HCT116 (cell line): ENCODE data around the gene CR1L. TPM values are rescaled to one million over a fixed set of nuclear protein-coding genes. Genes with fewer than 3 reads are reported as not detected.

Source experiments
- ATAC-seq: fragments of 200-7000 bp; cut with Tn5 transposase; 2 replicates; pipeline ENCODE4 v1.9.1; 2020; ENCODE audit warnings: mild to moderate bottlenecking, moderate library complexity
- BruUV-seq: library from RNA; stranded (reverse); fragments of 400-500 nt; replicated peaks from 2 replicates; lab custom pipeline; 2021; lab: Mats Ljungman, UMichigan
- CTCF ChIA-PET: fragments of 300-600 bp; sonication (Branson Sonifier 250); formaldehyde crosslinking; loops from one replicate; lab custom pipeline; 2021; ENCODE audit warnings: antibody characterized with exemption; lab: Charles Lee
- POLR2A ChIA-PET: fragments of 300-600, 350-600 bp; sonication (Branson Sonifier 250); formaldehyde crosslinking; loops from one replicate; lab custom pipeline; 2021; ENCODE audit warnings: antibody characterized with exemption; lab: Charles Lee
- RAD21 ChIA-PET, 2 experiments: fragments of 300-600 bp; sonication (Branson Sonifier 250); formaldehyde crosslinking; loops; one replicate each; lab custom pipeline; 2023; ENCODE audit warnings: low total read pairs in 2 of 2; ENCODE audit not compliant: uncharacterized antibody in 2 of 2, unreplicated experiment in 2 of 2, low non-redundant PET in 1 of 2; lab: Charles Lee
- DNase-seq: peaks from one replicate; pipeline ENCODE4 v3.0.0-alpha.2; 2010; ENCODE audit warnings: low read depth, low spot score
- H2AFZ ChIP-seq: fragments of 200-600 bp; shearing (Covaris generic), sonication (generic); 2 replicates; pipeline ENCODE4 v1.6.1; 2017; ENCODE audit warnings: low read depth, mixed run types, mixed read lengths, antibody characterized with exemption, low read length; ENCODE audit not compliant: poor library complexity, severe bottlenecking
- H3K27ac ChIP-seq: 2 replicates; pipeline ENCODE4 v1.5.1; 2012; ENCODE audit warnings: low read depth, low read length
- H3K27me3 ChIP-seq: fragments of 200-600 bp; sonication (generic); 2 replicates; pipeline ENCODE4 v1.6.1; 2016; ENCODE audit warnings: mixed run types, low read length, mixed read lengths; ENCODE audit not compliant: insufficient read depth
- H3K36me3 ChIP-seq, 2 experiments: fragments of 200-500 bp in 1 of 2; fragments of 200-600 bp in 1 of 2; sonication (Bioruptor generic) in 1 of 2; sonication (generic) in 1 of 2; 2 replicates each; pipeline versions ENCODE4 v1.5.1 to v1.6.1; 2014 to 2016; ENCODE audit warnings: low read length in 2 of 2, inconsistent platforms in 1 of 2, mixed read lengths in 1 of 2, mixed run types in 1 of 2; ENCODE audit not compliant: insufficient read depth in 2 of 2, control insufficient read depth in 1 of 2
- H3K4me1 ChIP-seq, 2 experiments: fragments of 200-600 bp in 1 of 2; sonication (generic) in 1 of 2; 2 replicates each; pipeline versions ENCODE4 v1.5.1 to v1.6.1; 2012 to 2017; ENCODE audit warnings: low read length in 2 of 2, inconsistent platforms in 1 of 2, mild to moderate bottlenecking in 1 of 2, mixed read lengths in 1 of 2, mixed run types in 1 of 2, moderate library complexity in 1 of 2; ENCODE audit not compliant: insufficient read depth in 2 of 2, control insufficient read depth in 1 of 2
- H3K4me2 ChIP-seq: fragments of 200-600 bp; sonication (generic); 2 replicates; pipeline ENCODE4 v1.6.1; 2017; ENCODE audit warnings: mixed run types, low read length, mixed read lengths
- H3K4me3 ChIP-seq, 2 experiments: fragments of 200-600 bp in 1 of 2; sonication (generic) in 1 of 2; replicated peaks in 1 of 2; 2 replicates each; pipeline ENCODE4 v1.5.1; 2011 to 2016; ENCODE audit warnings: low read length in 2 of 2, control low read depth in 1 of 2, low read depth in 1 of 2, mild to moderate bottlenecking in 1 of 2, mixed read lengths in 1 of 2, mixed run types in 1 of 2
- H3K79me2 ChIP-seq: fragments of 200-600 bp; sonication (generic); 2 replicates; pipeline ENCODE4 v1.6.1; 2017; ENCODE audit warnings: mild to moderate bottlenecking, mixed run types, low read length, moderate library complexity, mixed read lengths; ENCODE audit not compliant: insufficient read depth
- H3K9ac ChIP-seq: fragments of 200-600 bp; sonication (generic); 2 replicates; pipeline ENCODE4 v1.6.1; 2016; ENCODE audit warnings: low read length, mixed read lengths
- H3K9me2 ChIP-seq: fragments of 200-600 bp; sonication (generic), shearing (Covaris generic); 2 replicates; pipeline ENCODE4 v1.6.1; 2017; ENCODE audit warnings: mixed run types, mild to moderate bottlenecking, moderate library complexity; ENCODE audit not compliant: insufficient read depth
- H3K9me3 ChIP-seq, 2 experiments: fragments of 200-500 bp in 1 of 2; fragments of 200-600 bp in 1 of 2; sonication (Bioruptor generic) in 1 of 2; sonication (generic) in 1 of 2; 2 replicates each; pipeline ENCODE4 v1.6.1; 2014 to 2017; ENCODE audit warnings: low read length in 2 of 2, mixed read lengths in 2 of 2, inconsistent platforms in 1 of 2, low read depth in 1 of 2, mild to moderate bottlenecking in 1 of 2, mixed run types in 1 of 2, moderate library complexity in 1 of 2; ENCODE audit not compliant: control insufficient read depth in 1 of 2, insufficient read depth in 1 of 2
- H4K20me1 ChIP-seq: fragments of 200-600 bp; sonication (generic), shearing (Covaris generic); 2 replicates; pipeline ENCODE4 v1.6.1; 2017; ENCODE audit warnings: mixed run types, mild to moderate bottlenecking, moderate library complexity; ENCODE audit not compliant: insufficient read depth
- CBX3 ChIP-seq: IDR thresholded peaks from 2 replicates; pipeline ENCODE4 v1.6.1; 2012; ENCODE audit warnings: low read depth
- CEBPB ChIP-seq: IDR thresholded peaks from 2 replicates; pipeline ENCODE4 v1.6.1; 2012; ENCODE audit warnings: low read depth
- EZH2 ChIP-seq: fragments of 200-600 bp; sonication (generic); IDR thresholded peaks from 2 replicates; pipeline ENCODE4 v1.6.1; 2017; ENCODE audit warnings: antibody characterized with exemption, mixed run types
- POLR2A ChIP-seq: IDR thresholded peaks from 2 replicates; pipeline ENCODE4 v1.7.0; 2011; ENCODE audit warnings: borderline replicate concordance; ENCODE audit not compliant: insufficient read depth, insufficient read length; ENCODE audit errors: extremely low read depth
- RAD21 ChIP-seq: IDR thresholded peaks from 2 replicates; pipeline ENCODE4 v1.6.1; 2012; ENCODE audit warnings: low read depth, mild to moderate bottlenecking
- TCF7L2 ChIP-seq: IDR thresholded peaks from 2 replicates; pipeline ENCODE4 v1.7.0; 2011; ENCODE audit warnings: borderline replicate concordance, inconsistent platforms; ENCODE audit not compliant: insufficient read depth, insufficient read length; ENCODE audit errors: extremely low read depth
- ZFX ChIP-seq: fragments of 450-650 bp; IDR thresholded peaks from 2 replicates; pipeline ENCODE4 v1.6.1; 2017
- intact Hi-C: fragments of 100-400 bp; cut with micrococcal nuclease; formaldehyde crosslinking; loops from 2 replicates; pipeline ENCODE4 v1.10.0; 2022
- total RNA-seq: library from RNA; stranded (reverse); gene quantifications from one replicate; pipeline ENCODE4 v1.2.1, GENCODE V29; 2021; ENCODE audit not compliant: unreplicated experiment
- TF ChIP-seq, protein P1 (sequence below): IDR thresholded peaks from 2 replicates; pipeline ENCODE4 v1.6.1; 2012; ENCODE audit warnings: low read depth
- TF ChIP-seq, protein P2 (sequence below): IDR thresholded peaks from 2 replicates; pipeline ENCODE4 v1.6.1; 2012

CR1L gene
- total RNA-seq, 1 experiment from 2014 or later: 0.15 TPM

DNA sequence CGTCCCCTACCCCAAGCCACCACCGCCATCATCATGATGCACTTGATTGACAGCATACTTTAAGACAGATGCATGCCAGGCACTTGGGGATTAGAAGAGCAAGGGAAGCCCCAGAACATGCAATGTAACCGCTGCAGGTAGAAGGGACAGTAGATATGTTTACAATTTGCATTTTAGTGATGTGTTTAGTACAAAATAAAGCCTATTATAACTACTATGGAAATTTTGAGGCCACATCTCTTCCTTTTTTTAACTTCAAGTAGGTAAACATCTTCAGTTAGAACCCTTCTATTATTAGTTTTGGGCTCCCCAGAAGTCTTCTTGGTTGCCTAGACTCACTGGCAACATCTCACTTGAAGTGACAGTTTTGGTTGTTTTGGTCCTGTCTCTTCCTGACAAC, 25.3 kb downstream of the CR1L start:
- POLR2A ChIA-PET: no interaction called here
- Histone ChIP-seq H3K4me2 (no peak overlapping the region), H3K4me1 (no peaks in the 10 kb centered on the region), H3K4me3 (no peak overlapping the region), H3K79me2 (no peaks in the 10 kb centered on the region), H3K9ac (no peak overlapping the region), H3K27me3 (no peaks in the 10 kb centered on the region), H3K9me2 (no peaks in the 10 kb centered on the region), H3K36me3 (no peaks in the 10 kb centered on the region), H3K27ac (no peak overlapping the region), H4K20me1 (no peaks in the 10 kb centered on the region), H3K9me3 (no peaks in the 10 kb centered on the region), H2AFZ (no peak overlapping the region)
- intact Hi-C loops: loop anchor here (10.0 kb wide), 1 partner anchor 585 kb away; the partner anchor contains the start of gene C4BPB
- TF ChIP-seq EZH2 (no peak), CEBPB (no peak), CBX3 (no peak), POLR2A (no peak)
- CTCF ChIA-PET: no interaction called here
- no TSS peak for BruUV-seq
- ATAC-seq (no peak), DNase-seq (no peak)
- RAD21 ChIA-PET: no interaction called here

DNA sequence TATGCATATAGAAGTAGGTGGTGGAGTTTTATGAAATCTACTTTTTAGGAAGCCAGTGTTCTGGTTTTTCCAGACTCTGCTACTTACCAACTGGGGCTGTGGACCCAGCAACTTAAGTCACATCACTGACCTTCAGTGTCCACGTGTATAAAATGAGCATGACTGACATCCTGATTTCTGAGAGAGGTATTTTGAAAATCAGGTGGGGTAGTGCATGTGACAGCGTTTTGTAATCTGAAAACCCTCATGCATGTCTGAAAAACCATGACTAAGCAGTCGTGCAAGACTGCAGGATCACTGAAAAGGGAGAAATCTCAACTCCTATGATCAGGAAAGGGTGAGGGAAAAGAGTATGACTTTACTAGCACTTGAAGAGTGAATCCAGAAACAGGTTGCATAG, 26.1 kb downstream of the CR1L start:
- no TSS peak for BruUV-seq
- intact Hi-C loops: loop anchor here (10.0 kb wide), 1 partner anchor 586 kb away; the partner anchor contains the start of gene C4BPB
- no peak overlapping the region for H3K27ac ChIP-seq

More for the DNA sequence above, 26.1 kb downstream of the CR1L start:
- no peaks in the 10 kb centered on the region for H3K27me3 ChIP-seq
- ChIA-PET POLR2A (no interaction called here), CTCF (no interaction called here), RAD21 (no interaction called here)
- H3K4me1 ChIP-seq: no peaks in the 10 kb centered on the region
- no peak for DNase-seq
- no peak overlapping the region for H3K4me3 ChIP-seq
- no peaks in the 10 kb centered on the region for H3K9me2 ChIP-seq
- no peak overlapping the region for H3K9ac ChIP-seq
- TF ChIP-seq, protein P1, sequence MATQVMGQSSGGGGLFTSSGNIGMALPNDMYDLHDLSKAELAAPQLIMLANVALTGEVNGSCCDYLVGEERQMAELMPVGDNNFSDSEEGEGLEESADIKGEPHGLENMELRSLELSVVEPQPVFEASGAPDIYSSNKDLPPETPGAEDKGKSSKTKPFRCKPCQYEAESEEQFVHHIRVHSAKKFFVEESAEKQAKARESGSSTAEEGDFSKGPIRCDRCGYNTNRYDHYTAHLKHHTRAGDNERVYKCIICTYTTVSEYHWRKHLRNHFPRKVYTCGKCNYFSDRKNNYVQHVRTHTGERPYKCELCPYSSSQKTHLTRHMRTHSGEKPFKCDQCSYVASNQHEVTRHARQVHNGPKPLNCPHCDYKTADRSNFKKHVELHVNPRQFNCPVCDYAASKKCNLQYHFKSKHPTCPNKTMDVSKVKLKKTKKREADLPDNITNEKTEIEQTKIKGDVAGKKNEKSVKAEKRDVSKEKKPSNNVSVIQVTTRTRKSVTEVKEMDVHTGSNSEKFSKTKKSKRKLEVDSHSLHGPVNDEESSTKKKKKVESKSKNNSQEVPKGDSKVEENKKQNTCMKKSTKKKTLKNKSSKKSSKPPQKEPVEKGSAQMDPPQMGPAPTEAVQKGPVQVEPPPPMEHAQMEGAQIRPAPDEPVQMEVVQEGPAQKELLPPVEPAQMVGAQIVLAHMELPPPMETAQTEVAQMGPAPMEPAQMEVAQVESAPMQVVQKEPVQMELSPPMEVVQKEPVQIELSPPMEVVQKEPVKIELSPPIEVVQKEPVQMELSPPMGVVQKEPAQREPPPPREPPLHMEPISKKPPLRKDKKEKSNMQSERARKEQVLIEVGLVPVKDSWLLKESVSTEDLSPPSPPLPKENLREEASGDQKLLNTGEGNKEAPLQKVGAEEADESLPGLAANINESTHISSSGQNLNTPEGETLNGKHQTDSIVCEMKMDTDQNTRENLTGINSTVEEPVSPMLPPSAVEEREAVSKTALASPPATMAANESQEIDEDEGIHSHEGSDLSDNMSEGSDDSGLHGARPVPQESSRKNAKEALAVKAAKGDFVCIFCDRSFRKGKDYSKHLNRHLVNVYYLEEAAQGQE: no peak
- no peak for TF ChIP-seq TCF7L2
- TF ChIP-seq, protein P2, sequence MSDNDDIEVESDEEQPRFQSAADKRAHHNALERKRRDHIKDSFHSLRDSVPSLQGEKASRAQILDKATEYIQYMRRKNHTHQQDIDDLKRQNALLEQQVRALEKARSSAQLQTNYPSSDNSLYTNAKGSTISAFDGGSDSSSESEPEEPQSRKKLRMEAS: no peak
- no peak for TF ChIP-seq ZFX
- TF ChIP-seq RAD21: no peak
- no peak for TF ChIP-seq CBX3
- no peak for ATAC-seq
- no peaks in the 10 kb centered on the region for H3K36me3 ChIP-seq
- H3K79me2 ChIP-seq: no peaks in the 10 kb centered on the region
- no peaks in the 10 kb centered on the region for H3K9me3 ChIP-seq
- no peak overlapping the region for H3K4me2 ChIP-seq
- H2AFZ ChIP-seq: no peak overlapping the region
- H4K20me1 ChIP-seq: no peaks in the 10 kb centered on the region
